GM19463 (cell line): Measurements from ENCODE around the gene SPATA13.

Source experiments
- ATAC-seq: cut with Tn5 transposase; IDR thresholded peaks from one replicate; pipeline ENCODE4 v1.9.1; 2021; ENCODE audit warnings: mild to moderate bottlenecking, moderate library complexity; ENCODE audit not compliant: unreplicated experiment

Gene SPATA13

DNA sequence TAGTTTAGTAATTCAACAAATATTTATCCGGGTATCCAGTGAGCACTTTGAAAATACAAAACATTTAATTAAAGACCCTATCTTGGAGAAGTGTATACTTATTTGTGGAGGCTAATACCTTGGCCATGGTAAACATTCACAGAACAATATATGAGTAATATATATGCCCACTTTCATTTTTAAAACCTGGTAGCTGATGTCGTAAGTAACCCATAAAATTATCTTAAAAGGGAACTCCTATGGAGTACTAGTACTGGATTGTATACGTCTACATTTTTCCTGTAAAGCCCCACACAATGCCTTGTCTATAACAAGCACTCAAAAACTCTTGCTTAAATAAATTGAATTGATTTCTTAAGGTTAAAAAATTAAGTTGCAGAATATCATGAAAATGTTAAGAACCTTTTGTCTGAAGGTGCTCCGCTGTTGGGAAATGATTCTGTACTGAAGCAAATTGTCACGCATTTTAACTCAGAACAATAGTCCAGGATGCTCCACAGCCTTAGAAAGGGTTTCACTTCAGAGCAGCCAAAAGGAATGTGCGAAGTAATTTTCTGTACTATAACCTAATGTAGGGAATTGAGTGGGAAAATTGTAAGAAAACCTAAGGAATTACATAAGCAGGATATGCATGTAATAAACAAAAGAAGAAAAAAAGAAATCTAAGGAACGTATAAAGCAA lies 90.0 kb downstream of the SPATA13 start:
- no peak for ATAC-seq

DNA sequence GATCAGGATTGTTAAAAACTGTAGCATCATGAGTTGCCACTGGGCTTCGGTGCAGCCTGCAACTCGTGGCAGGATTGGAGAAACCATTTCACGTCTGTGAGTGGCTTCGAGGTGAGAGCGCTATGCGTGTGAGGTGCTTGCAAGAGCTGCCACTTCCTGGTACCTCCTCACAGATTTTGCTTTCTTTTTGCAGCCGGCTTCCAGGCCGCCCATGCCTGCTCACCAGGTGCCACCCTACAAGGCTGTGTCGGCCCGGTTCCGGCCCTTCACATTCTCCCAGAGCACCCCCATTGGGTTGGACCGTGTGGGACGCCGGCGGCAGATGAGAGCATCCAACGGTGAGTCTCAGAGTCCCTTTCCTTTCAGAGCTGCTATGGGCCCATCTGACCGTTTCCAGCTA lies 91.0 kb downstream of the SPATA13 start:
- ATAC-seq = no peak

DNA sequence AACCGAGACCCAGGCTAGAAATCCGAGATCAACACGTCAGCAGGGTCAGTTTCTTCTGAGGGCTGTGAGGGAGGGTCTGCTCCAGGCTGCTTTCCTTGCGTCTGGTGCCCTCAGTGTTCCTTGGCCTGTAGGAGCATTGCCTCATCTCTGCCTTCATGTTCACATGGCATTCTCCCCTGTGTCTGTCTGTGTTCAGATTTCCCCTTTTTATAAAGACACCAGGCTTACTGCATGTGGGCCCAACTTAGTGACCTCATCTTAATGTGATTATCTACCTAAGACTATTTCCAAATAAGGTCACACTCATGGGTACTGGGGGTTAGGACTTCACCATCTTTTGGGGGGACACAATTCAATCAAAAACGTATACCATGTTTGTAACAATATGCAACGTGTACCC lies 91.6 kb downstream of the SPATA13 start:
- no peak for ATAC-seq

DNA sequence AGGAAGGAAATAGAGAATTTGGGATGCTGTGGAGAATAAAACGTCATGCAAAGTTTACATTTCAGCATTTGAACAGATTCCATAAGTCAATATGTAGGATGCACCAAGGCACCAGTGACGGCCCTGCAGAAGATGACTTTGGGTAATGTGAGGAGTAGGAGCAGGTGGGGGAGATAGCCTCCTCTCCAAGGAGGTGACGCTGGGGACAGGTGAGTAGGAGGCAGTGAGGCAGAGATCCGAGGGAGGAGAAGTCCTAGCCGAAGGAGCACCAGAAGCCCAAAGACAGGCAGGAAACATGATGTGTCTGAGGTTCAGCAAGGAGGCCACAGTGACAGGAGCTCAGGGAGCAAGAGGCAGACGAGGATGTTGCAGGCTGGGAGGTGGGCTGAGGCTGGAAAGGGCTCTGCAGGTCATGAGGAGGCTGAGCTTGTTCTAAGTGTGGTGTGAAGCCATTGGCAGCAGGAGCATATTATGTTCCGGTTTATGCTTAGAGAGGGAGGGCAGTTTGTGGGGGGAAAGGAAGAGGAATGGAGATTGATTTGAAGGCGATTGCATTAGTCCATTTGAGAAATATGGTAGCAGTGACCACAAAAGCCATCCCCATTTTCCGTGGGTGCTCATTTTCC lies 93.1 kb downstream of the SPATA13 start:
- ATAC-seq = no peak

DNA sequence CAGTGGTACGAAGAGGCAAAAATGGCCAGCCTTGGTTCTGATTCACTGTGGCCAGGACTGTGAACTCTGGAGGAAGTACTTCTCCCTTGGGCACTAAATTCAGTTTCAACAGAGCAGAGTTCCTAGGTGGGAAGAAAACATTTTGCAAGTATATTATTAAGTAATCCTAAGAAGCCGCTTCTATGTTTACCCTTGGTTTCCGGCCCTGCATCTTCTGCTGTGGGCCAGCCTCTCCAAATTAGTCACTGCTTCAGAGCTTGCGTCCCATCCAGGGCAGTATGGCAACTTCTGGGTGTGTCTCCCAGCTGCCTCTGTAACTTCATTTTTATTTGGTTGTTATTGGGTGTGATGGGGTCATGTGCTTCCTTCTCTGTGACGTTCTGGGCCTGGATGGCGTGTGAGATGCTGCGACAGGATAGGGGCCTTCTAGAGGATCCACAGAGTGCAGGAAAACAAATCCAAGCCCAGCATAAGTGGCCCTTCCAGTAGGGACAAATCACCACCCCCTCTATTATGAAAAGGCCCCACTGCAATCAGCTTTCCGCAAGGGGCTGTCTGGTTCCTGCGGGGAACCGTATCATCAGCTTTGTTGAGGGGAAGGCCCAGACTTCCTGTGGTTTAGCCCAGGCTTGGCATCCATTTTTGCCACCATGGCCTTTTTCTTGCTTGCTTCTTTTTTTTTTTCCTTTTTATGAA lies 93.8 kb downstream of the SPATA13 start:
- ATAC-seq = peak; percentile 76

DNA sequence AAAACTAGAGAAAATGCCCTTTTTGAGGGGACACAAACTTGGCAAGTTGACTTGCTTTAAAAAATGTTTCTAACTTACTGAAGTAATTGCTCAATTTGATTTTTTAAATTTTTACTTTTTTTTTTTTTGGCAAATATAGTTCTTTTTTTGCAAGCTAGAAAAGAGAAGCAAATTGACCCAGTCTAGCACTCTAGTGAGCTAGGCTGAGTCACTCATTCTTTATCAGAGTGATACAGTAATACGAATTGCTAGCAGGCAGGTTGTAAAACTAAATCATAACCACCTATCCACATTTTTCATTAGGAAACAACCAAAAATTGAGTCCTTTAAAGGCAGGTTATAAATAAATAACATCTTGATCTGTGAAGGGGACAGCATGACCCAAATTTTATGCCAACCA lies 97.0 kb downstream of the SPATA13 start:
- no peak for ATAC-seq

DNA sequence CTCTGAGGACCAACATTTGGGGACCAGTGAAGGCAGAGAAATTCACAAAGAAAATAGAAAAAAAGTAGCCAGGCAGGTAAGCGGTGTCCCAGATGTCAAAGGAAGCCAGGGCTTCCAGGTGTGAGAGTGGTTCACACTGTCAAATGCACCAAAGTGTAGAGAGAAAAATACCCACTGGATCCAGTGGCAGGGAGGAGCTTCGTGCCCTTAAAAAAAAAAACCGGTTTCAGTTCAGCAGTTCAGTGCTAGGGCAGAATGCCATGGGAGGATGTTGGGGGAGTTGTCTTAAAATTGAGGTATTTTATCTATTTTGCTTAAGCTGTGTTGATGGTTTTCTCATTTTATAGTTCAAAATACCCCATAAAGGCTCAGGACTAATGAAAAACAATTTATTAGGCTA lies 101.0 kb downstream of the SPATA13 start:
- no peak for ATAC-seq

DNA sequence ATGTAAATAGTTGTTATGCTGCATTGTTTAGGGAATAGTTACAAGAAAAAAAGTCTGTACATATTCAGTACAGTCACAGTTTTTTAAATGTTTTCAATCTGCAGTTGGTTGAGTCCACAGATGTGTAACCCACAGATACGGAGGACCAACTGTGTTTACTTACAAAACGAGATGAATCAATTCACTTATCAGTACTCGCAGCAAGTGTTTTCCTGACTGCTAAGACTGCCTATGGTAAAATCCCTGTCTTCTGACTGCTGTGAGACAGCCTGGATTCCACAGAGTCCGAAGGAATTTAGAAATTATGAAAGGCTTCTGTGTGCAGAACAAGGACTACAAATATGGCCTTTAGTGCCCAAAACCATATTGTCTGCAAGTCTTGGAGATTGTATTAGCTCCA lies 103.1 kb downstream of the SPATA13 start:
- no peak for ATAC-seq

DNA sequence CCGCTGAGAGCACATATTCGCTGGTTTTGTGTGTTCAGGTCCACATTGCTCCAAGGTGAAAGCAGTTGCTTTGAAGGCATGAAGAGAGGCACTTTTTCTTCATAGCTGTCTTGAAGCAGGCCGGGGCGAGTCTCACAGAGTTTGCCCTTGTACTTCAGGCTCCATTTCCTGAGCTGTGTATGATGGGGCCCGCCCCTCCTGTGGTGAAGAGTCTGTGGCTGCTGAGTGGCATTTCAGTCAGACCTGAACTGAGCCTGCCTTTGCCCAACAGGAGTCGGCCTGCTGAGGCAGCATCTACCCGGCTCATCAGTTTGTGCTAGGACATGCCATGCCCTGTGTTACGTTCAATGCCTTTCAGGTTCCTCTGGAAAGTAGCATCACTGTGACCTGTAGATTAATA lies 104.5 kb downstream of the SPATA13 start:
- peak; percentile 86 for ATAC-seq

DNA sequence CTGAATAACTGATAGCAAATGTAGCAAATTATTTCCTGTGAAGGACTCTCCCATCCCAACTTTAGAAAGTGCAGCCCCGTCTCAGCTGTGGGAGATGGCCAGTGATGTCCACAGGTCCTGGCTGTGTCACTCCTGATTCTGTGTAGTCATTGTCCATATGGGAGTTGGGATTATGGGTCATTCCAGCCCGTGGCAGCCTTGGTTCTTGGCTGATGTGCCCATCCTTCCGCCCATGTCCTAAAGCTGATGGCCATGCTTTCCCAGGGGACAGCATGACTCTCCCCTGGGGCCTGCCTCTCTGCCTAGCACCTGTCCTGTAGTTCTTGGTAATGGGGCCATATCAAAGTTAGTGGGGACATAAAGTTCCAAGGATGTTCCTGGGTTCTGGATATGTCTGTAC lies 104.9 kb downstream of the SPATA13 start:
- ATAC-seq = no peak

DNA sequence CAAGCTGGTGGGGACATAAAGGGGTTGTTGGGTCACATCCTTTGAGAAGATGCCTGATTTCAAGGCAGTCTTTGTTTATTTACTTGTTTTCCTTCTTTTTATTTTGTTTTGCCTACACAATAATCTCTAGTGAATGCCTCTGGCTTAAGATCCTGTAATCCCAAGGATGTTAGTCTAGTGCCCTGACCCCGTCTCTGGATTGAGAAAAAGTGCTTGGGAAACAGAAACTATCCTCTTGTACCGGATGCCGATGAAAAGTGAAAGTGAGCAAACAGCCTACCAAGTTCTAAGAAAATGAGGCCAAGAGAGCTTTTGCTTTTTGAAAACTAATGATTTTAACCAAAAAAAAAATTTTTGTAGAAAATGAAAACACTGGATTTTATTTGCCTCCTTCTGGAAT lies 106.8 kb downstream of the SPATA13 start:
- ATAC-seq = no peak

DNA sequence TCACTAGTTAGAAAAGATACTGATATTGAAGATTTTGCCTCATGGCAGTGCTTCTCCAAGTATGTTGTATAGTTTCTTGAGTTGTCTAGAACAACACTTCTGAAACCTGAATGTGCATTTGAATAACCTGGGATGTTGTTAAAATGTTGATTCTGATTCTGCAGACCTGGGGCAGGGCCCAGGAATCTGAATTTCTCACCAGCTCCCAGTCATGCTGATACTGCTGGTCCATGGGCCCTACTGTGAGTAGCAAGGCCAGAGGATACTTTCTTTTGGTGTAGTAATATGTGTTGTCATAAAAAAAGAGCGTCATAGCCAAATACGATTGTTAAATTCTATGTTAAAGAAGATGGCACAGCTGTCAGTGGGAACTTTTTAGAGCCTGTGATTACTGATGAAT lies 107.3 kb downstream of the SPATA13 start:
- ATAC-seq = no peak

DNA sequence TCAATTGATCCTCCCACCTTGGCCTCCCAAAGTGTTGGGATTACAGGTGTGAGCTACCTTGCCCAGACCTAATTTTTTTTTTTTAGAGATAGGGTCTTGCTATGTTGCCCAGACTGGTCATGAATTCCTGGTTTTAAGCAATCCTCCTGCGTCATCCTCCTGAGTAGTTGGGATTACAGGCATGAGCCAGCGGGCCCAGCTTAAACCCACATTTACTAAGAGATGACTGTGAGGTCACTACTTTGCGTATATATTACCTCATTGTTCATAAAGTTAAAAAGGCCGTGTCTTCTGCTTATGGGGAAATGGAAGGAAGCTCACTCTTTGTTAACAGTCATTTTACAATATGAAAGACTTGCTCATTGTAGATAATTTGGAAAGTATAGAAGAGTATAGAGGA lies 109.3 kb downstream of the SPATA13 start:
- no peak for ATAC-seq

DNA sequence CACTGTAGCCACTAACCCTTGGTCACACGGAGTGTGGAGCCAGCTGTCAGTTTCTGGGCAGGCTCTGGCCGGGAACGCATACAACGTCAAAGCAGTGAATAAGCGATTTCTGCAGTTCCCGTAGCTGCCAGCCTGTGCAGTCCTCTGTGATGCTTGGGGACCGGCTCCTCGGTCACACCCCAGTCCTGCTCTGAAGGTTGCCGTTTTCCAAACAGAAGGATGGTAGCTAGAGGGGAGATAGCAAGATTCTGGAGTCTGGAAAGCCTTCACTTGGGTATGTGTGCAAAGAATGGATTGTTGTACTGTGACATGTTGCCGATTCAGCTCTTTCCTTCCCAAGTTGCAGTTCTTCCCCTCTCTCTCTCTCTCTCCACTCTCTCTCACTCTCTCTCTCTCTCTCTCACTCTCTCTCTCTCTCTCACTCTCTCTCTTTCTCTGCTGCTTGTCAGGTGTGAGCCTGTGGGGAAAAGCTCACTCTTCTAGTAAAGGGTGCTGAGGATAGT lies 110.2 kb downstream of the SPATA13 start:
- peak; percentile 45 for ATAC-seq

DNA sequence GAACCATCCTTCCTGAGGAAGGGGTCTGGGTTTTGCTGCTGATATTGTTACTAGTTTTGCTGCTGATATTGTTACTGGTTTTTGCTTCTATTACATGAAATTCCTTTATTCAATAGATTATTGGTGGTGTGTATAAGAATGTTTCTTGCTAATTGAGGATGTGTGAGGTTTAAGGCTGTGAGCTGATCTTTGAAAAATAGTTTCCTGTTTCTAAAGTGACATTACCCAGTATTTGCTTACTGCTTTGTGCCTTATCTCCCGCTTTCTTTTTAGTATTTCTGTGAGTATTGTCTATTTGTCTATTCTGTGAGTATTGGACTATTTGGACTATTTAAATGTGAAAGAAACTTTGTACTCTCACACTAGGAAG lies 110.7 kb downstream of the SPATA13 start:
- no peak for ATAC-seq

DNA sequence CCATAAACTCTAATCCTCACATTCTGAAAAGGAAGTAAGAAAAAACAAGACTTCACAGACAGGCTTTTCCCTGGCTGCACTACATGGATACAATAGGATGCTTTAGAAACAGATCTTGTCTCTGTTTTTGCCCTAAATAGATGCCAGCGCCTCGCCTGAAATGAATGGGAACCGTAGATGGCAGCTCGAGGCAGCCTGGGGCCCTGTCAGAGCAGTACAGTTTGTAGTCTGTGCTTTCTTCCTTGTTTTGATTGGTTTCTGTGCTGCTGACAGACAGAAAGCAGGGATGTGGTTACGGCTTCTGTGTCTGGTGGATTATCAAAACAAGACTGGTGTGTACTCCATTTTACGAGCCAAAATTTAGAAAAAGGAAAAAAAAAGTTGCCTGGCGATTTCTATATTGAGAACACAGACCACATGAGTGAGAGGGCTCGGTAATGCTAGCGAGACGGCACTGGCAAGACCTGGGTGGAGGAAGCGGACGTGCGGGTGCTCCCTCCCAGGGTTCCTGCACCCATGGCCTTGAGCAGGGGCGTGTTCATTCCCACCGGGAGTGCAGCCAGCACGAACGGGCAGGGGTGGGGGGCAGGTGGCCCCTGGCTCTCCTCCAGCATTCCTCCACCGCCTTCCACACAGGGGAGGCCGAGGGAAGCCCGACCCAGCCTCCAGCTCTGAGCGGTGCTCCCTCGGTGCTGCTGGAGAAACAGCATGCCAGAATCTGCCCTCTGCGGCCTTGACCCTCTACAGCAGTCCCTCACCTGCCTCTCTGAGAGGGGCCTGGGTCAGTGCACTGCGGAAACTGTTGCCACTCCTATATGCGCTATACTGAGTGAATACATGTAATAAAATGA lies 111.3 kb downstream of the SPATA13 start:
- peak; percentile 32 for ATAC-seq

DNA sequence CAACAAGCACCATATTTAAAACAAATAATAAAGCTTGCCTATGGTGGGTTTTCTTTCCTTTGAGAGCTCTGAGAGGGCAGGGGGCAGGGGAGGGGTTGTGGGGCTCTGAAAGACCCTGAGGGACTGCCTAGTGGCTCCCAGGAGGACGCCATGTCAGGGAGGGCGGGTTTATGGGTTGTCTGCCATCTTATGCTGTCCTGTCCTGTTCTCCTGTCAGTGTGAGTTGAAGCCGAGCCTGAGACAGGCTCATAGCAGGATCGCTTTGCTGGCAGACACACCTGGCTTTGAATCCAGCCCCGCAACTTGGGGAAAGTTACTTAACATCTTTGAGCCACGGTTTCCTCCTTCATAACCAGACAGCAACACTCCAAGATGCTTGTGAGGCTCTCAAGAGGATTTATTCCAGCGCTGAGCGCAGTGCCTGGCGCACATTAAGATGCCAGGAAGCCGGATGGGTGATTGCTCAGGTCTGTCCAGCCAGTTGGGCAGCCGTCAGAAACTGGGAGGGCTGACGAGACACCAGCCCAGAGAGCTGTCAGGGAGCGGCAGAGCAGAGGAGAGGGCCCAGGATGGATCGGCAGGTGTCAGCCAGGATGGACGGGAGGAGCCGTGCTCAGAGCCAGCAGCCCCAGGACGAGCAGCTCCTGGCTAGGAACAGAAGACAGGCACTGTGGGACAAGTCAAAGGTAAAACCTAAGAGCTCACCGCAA lies 112.1 kb downstream of the SPATA13 start:
- no peak for ATAC-seq

DNA sequence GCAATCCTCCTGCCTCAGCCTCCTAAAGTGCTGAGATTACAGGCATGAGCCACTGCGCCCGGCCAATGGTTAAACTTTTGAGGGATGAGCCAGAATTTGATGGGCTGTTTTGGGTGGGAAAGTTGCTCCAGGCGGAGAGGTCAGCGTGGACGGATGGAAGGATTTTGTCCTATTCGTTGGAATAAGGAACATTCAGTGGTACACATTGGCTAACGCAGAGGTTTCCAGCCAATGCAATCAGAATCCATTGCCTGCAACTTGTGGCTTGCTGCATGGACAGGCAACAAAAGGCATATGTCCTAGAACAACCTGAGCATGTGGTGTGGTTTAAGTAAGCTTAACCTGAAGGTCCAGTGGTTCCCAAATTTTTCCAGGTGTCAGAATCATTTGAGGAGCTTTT lies 113.4 kb downstream of the SPATA13 start:
- ATAC-seq = no peak

DNA sequence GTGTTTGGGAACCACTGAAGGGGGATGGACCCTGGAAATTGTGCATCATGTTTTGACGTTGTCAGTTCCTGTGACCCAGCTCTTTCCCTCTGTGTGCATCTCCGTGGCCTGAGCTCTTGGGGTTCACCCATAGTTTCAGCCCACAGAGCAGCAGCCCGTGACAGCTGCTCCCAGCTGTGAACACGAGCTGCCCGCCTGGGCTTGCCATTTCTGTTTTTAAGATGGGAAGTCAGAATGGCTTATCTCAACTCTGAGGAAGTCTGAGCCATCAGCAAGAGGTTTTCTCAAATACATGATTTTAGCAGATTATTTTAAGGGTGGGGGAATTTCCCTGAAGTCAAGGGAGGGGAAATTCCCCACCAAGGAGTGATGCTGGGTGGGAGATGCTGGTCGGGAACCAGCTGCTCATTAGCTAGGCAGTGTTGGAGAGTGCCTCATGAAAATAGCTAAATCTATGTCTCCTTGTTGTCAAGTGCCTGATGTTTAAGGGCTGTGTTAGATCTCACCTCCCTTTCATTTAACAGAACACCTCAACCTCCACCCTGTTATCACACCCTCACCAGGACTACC lies 114.0 kb downstream of the SPATA13 start:
- peak; percentile 65 for ATAC-seq

DNA sequence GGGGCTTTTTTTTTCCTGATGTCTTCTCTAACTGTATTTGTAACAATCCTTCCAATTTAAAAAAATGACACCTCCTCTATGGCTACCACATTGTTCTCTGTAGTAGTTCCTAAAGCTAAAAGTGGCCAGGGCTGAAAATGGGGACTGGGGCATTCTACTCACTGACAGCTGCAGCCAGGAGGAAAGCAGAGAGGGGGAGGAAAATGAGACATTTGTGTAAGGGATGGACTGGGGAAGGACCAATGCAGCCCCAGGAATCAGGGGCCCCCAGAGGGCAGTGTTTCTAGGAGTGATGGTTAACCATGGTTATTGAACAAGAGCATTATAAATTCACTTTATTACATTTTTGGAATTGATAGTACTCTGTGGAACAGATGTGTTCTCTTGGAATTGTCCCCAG lies 114.5 kb downstream of the SPATA13 start:
- ATAC-seq = no peak
